HEK293 (cell line): Measurements from ENCODE around the gene ZNF48.

Source experiments
- CTCF ChIA-PET: fragments of 350-600 bp; formaldehyde crosslinking; extraction: SDS; loops from one replicate; lab custom pipeline; 2021; ENCODE audit warnings: antibody characterized with exemption; lab: Yijun Ruan, JAX
- POLR2A ChIA-PET: fragments of 300-600 bp; formaldehyde crosslinking; extraction: SDS; loops from one replicate; lab custom pipeline; 2020; ENCODE audit warnings: antibody characterized with exemption, inconsistent platforms; lab: Yijun Ruan, JAX
- H3K27ac ChIP-seq: fragments of 200-500 bp; sonication (Bioruptor generic); 2 replicates; pipeline ENCODE4 v1.5.1; 2014; ENCODE audit warnings: low read depth, low read length, control low read depth, inconsistent platforms; ENCODE audit errors: extremely low read depth
- H3K36me3 ChIP-seq, 2 experiments: fragments of 200-500 bp in 1 of 2; sonication (Bioruptor generic) in 1 of 2; 1 replicate in 1 of 2; 2 replicates in 1 of 2; pipeline ENCODE4 v1.5.1; 2014 to 2017; ENCODE audit warnings: inconsistent platforms in 2 of 2, low read length in 2 of 2; ENCODE audit not compliant: control insufficient read depth in 2 of 2, insufficient read depth in 1 of 2
- H3K4me1 ChIP-seq: fragments of 200-500 bp; sonication (Bioruptor generic); 2 replicates; pipeline ENCODE4 v1.5.1; 2014; ENCODE audit warnings: mild to moderate bottlenecking, low read length, inconsistent platforms; ENCODE audit not compliant: control insufficient read depth, insufficient read depth
- H3K4me3 ChIP-seq: 2 replicates; pipeline ENCODE4 v1.5.1; 2011; ENCODE audit warnings: low read depth, mild to moderate bottlenecking, control low read depth, low read length, moderate library complexity
- H3K9me3 ChIP-seq: fragments of 200-500 bp; sonication (Bioruptor generic); 2 replicates; pipeline ENCODE4 v1.5.1; 2014; ENCODE audit warnings: low read depth, low read length, inconsistent platforms; ENCODE audit not compliant: control insufficient read depth, insufficient read depth
- KLF16 ChIP-seq: fragments of 450-650 bp; formaldehyde crosslinking; IDR thresholded peaks from 2 replicates; pipeline ENCODE4 v1.5.1; 2017; ENCODE audit warnings: missing biosample characterization, missing genetic modification characterization
- KLF8 ChIP-seq: fragments of 450-650 bp; formaldehyde crosslinking; IDR thresholded peaks from 2 replicates; pipeline ENCODE4 v1.5.1; 2016; ENCODE audit warnings: missing biosample characterization, missing genetic modification characterization
- PRDM2 ChIP-seq: fragments of 450-650 bp; formaldehyde crosslinking; IDR thresholded peaks from 2 replicates; pipeline ENCODE4 v1.5.1; 2016; ENCODE audit warnings: missing biosample characterization, missing genetic modification characterization, borderline replicate concordance
- ZBTB17 ChIP-seq: fragments of 450-650 bp; formaldehyde crosslinking; IDR thresholded peaks from 2 replicates; pipeline ENCODE4 v1.5.1; 2016; ENCODE audit warnings: missing biosample characterization, missing genetic modification characterization
- ZBTB48 ChIP-seq: fragments of 450-650 bp; formaldehyde crosslinking; IDR thresholded peaks from 2 replicates; pipeline ENCODE4 v1.5.1; 2016; ENCODE audit warnings: missing biosample characterization, missing genetic modification characterization
- ZBTB8A ChIP-seq: fragments of 450-650 bp; formaldehyde crosslinking; IDR thresholded peaks from 2 replicates; pipeline ENCODE4 v1.5.1; 2016; ENCODE audit warnings: missing biosample characterization, missing genetic modification characterization
- ZNF10 ChIP-seq: fragments of 450-650 bp; formaldehyde crosslinking; IDR thresholded peaks from 2 replicates; pipeline ENCODE4 v1.5.1; 2017; ENCODE audit warnings: missing biosample characterization, missing genetic modification characterization
- ZNF146 ChIP-seq: fragments of 450-650 bp; formaldehyde crosslinking; IDR thresholded peaks from 2 replicates; pipeline ENCODE4 v1.5.1; 2016; ENCODE audit warnings: missing biosample characterization, missing genetic modification characterization
- ZNF157 ChIP-seq: fragments of 450-650 bp; formaldehyde crosslinking; IDR thresholded peaks from 2 replicates; pipeline ENCODE4 v1.5.1; 2016; ENCODE audit warnings: missing biosample characterization, missing genetic modification characterization
- ZNF18 ChIP-seq: fragments of 450-650 bp; formaldehyde crosslinking; IDR thresholded peaks from 2 replicates; pipeline ENCODE4 v1.5.1; 2016; ENCODE audit warnings: missing biosample characterization, missing genetic modification characterization
- ZNF311 ChIP-seq: fragments of 450-650 bp; formaldehyde crosslinking; IDR thresholded peaks from 2 replicates; pipeline ENCODE4 v1.5.1; 2017; ENCODE audit warnings: missing biosample characterization, missing genetic modification characterization, borderline replicate concordance
- ZNF335 ChIP-seq: fragments of 450-650 bp; formaldehyde crosslinking; conservative IDR thresholded peaks from 2 replicates; pipeline ENCODE4 v1.5.1; 2016; ENCODE audit warnings: missing biosample characterization, missing genetic modification characterization
- ZNF600 ChIP-seq: fragments of 450-650 bp; formaldehyde crosslinking; IDR thresholded peaks from 2 replicates; pipeline ENCODE4 v1.5.1; 2016; ENCODE audit warnings: missing biosample characterization, missing genetic modification characterization
- ZNF677 ChIP-seq: fragments of 450-650 bp; IDR thresholded peaks from 2 replicates; pipeline ENCODE4 v1.5.0; 2018; ENCODE audit warnings: missing biosample characterization, mild to moderate bottlenecking, missing genetic modification characterization, moderate library complexity
- TF ChIP-seq, protein P1 (sequence below): fragments of 450-650 bp; formaldehyde crosslinking; IDR thresholded peaks from 2 replicates; pipeline ENCODE4 v1.5.1; 2017; ENCODE audit warnings: missing biosample characterization, missing genetic modification characterization
- TF ChIP-seq, protein P2 (sequence below): fragments of 450-650 bp; formaldehyde crosslinking; IDR thresholded peaks from 2 replicates; pipeline ENCODE4 v1.5.1; 2016; ENCODE audit warnings: missing biosample characterization, missing genetic modification characterization
- TF ChIP-seq, protein P3 (sequence below): fragments of 450-650 bp; formaldehyde crosslinking; IDR thresholded peaks from 2 replicates; pipeline ENCODE4 v1.5.1; 2016; ENCODE audit warnings: missing biosample characterization, missing genetic modification characterization

The ZNF48 gene

GRCh38 chr16:30429418-30429677 lies 34.1 kb downstream of the ZNF48 start:
- no peaks in the 10 kb centered on the region for H3K9me3 ChIP-seq
- ChIA-PET CTCF (interaction anchor here (0.6 to 3.1 kb wide), 49 partner anchors 9 to 398 kb away, joined by 3 to 43 read pairs (median 5); partner anchors contain the start of genes TBX6, ZNF48 and ZNF771), POLR2A (interaction anchor here (0.7 to 3.0 kb wide), 28 partner anchors 9 to 613 kb away, joined by 3 to 41 read pairs (median 6); partner anchors contain the start of genes CD2BP2, CORO1A, PAGR1 and PRR14)
- TF ChIP-seq ZNF311 (tag by site-specific recombination) (no peak), ZNF18 (no peak), ZBTB17 (tag by site-specific recombination) (0 out of 2 replicates have a peak, but pooled peaks have one; percentile 20), ZNF157 (tag by site-specific recombination) (0 out of 2 replicates have a peak, but pooled peaks have one; percentile 8), ZBTB8A (tag by site-specific recombination) (peak; percentile 23; the same call in 1 of the 2 replicates), ZNF10 (tag by site-specific recombination) (peak; percentile 47; the same call in 1 of the 2 replicates), ZBTB48 (tag by site-specific recombination) (peak; percentile 29; the same call in 1 of the 2 replicates), ZNF677 (no peak), ZNF600 (tag by site-specific recombination) (peak; percentile 86; the same call in 1 of the 2 replicates)
- TF ChIP-seq, protein P1, sequence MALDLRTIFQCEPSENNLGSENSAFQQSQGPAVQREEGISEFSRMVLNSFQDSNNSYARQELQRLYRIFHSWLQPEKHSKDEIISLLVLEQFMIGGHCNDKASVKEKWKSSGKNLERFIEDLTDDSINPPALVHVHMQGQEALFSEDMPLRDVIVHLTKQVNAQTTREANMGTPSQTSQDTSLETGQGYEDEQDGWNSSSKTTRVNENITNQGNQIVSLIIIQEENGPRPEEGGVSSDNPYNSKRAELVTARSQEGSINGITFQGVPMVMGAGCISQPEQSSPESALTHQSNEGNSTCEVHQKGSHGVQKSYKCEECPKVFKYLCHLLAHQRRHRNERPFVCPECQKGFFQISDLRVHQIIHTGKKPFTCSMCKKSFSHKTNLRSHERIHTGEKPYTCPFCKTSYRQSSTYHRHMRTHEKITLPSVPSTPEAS (tag by site-specific recombination) = 0 out of 2 replicates have a peak, but pooled peaks have one; percentile 44
- TF ChIP-seq, protein P2, sequence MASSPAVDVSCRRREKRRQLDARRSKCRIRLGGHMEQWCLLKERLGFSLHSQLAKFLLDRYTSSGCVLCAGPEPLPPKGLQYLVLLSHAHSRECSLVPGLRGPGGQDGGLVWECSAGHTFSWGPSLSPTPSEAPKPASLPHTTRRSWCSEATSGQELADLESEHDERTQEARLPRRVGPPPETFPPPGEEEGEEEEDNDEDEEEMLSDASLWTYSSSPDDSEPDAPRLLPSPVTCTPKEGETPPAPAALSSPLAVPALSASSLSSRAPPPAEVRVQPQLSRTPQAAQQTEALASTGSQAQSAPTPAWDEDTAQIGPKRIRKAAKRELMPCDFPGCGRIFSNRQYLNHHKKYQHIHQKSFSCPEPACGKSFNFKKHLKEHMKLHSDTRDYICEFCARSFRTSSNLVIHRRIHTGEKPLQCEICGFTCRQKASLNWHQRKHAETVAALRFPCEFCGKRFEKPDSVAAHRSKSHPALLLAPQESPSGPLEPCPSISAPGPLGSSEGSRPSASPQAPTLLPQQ (tag by site-specific recombination) = no peak
- H3K36me3 ChIP-seq = peaks cover 13 to 29% of the 10 kb centered on the region in 2 experiments; a peak in 2 of 3 replicates
- H3K27ac ChIP-seq = peak overlapping the region; percentile 12; the same call in 1 of the 2 replicates
- peak overlapping the region; percentile 76 for H3K4me3 ChIP-seq
- H3K4me1 ChIP-seq = no peaks in the 10 kb centered on the region

DNA sequence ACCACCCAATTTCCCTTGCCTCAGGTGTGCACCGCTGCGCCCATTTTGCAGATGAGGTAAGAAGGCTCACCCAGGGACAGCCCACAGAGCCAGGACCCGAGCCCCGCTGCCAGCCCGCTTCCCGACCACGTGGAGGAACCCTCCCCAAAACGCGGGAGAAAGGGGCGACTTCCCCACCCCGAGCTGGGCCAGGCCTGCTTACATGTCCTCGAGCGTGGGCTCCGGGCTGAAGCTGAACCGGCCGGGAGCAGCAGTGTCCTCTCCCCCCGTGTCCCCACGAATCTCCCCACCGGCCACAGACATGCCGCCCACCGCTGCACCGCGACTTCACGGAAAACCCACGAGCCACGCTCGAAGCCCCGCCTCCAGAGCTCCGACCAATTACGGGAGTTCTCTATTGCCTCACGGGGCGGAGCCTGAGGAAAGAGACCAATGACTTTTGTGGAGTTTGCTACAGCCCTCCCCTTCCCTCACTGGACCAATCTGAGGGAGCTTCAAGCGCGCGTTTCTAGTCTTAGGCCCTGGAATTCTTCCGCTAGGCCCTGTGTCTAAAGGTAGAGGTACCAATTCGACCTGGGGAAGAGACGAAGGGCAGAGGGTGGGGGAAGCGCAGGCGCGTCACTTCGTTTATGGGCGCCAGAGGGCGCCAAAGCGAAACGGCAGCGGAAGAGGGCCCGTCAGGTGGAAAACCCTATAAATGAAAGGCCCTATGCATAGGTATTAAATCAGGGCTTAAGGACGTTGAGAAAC lies 34.6 kb downstream of the ZNF48 start, which contains the start of gene DCTPP1:
DCTPP1 (minus strand) TSS at position 353 of the 750 bp plus-strand sequence; CDS start at position 303, 50 bp downstream.
- Histone ChIP-seq H3K36me3 (peaks cover 13 to 24% of the 10 kb centered on the region in 2 experiments; a peak in 2 of 3 replicates), H3K4me3 (peak within 1 kb of the TSS; percentile 76), H3K4me1 (no peaks in the 10 kb centered on the region), H3K27ac (peak within 1 kb of the TSS; percentile 12; the same call in 1 of the 2 replicates), H3K9me3 (no peaks in the 10 kb centered on the region)
- POLR2A ChIA-PET = interaction anchor here (0.7 to 3.0 kb wide), 31 partner anchors 9 to 614 kb away, joined by 3 to 41 read pairs (median 5); partner anchors contain the start of genes CD2BP2, CORO1A, PAGR1 and PRR14
- CTCF ChIA-PET = interaction anchor here (0.5 to 3.1 kb wide), 53 partner anchors 10 to 398 kb away, joined by 3 to 43 read pairs (median 4); partner anchors contain the start of genes TBX6, ZNF48 and ZNF771
- TF ChIP-seq ZNF600 (tag by site-specific recombination) (0 out of 2 replicates have a peak, but pooled peaks have one; percentile 11), PRDM2 (tag by site-specific recombination) (0 out of 2 replicates have a peak, but pooled peaks have one; percentile 62), KLF16 (tag by site-specific recombination) (peak; percentile 95), ZNF335 (tag by site-specific recombination) (peak; percentile 93), ZNF146 (0 out of 2 replicates have a peak, but pooled peaks have one; percentile 59), KLF8 (peak; percentile 78)
- TF ChIP-seq, protein P3, sequence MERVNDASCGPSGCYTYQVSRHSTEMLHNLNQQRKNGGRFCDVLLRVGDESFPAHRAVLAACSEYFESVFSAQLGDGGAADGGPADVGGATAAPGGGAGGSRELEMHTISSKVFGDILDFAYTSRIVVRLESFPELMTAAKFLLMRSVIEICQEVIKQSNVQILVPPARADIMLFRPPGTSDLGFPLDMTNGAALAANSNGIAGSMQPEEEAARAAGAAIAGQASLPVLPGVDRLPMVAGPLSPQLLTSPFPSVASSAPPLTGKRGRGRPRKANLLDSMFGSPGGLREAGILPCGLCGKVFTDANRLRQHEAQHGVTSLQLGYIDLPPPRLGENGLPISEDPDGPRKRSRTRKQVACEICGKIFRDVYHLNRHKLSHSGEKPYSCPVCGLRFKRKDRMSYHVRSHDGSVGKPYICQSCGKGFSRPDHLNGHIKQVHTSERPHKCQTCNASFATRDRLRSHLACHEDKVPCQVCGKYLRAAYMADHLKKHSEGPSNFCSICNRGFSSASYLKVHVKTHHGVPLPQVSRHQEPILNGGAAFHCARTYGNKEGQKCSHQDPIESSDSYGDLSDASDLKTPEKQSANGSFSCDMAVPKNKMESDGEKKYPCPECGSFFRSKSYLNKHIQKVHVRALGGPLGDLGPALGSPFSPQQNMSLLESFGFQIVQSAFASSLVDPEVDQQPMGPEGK (tag by site-specific recombination) = peak; percentile 81
- TF ChIP-seq, protein P2 (tag by site-specific recombination) = peak; percentile 82
